NCI-H1105 treated with DMSO at 0.1 percent for 48 hours (cell line): Measurements from ENCODE around the gene SAFB.

Source experiments
- DNase-seq: peaks from one replicate; lab custom pipeline; 2025; lab: John Stamatoyannopoulos, UW

Gene SAFB

DNA sequence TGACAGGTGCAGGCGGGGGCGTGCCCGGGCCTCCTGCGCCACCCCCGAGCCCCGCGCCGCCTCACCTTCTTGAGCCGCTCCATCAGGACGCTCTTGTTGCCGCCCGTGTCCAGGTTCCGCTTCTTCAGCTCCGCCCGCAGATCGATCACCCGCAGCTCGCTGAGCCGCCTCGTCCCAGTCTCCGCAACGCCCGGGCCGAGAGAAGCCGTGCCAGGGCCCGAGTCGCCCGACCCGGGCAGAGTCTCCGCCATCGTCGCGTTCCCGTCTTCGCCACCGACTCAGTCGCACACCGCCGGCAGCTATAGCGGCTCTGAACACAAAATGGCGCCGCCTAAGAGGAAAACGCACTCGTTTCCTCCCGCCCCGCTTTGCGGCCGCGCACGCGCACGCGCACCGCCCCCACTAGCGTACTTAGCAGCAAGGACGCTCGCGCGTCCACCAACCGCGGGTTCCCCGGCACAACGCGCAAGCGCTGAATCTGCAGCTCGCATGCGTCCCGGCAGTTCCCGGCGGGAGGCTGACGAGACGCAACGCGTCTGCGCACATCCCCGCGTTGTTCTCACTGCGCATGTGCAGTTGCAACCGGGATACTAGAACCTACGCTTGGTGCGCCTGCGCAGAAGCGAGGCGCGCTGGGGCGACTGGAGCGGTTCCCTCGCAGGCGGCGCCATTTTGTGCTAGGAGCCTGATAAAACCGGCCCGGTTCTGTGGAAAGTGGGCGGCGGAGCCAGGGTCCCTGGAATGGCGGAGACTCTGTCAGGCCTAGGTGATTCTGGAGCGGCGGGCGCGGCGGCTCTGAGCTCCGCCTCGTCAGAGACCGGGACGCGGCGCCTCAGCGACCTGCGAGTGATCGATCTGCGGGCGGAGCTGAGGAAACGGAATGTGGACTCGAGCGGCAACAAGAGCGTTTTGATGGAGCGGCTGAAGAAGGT is at the start of gene SAFB, which contains the start of gene SAFB2:
Gene SAFB, plus strand, starts transcription at position 619 of the 932 bp plus-strand sequence. Its CDS starts 123 bp downstream, at position 742.
Gene SAFB2, minus strand, starts transcription at position 312 of the 932 bp plus-strand sequence. Its CDS starts 61 bp downstream, at position 251.
- peak; percentile 99 for DNase-seq

DNA sequence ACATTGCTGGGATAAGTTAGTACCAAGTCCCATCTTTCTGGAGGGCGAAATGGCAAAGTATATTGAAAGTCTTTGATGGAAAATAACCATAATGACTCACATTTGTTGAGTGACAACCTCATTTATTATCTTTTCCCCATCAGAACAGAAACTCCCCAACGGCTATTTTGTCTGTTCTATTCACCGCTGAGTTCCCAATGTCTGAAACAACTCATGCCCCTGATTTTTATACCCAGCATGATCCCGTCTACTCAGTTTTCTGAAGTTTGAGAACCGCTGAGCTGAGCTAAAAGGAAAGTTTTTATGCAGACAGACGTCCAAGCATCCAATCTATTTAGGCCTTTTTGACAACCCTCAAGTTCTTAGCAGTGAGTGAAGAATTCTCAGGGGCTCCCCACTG is 47.3 kb upstream of the SAFB start:
- DNase-seq, result no peak

DNA sequence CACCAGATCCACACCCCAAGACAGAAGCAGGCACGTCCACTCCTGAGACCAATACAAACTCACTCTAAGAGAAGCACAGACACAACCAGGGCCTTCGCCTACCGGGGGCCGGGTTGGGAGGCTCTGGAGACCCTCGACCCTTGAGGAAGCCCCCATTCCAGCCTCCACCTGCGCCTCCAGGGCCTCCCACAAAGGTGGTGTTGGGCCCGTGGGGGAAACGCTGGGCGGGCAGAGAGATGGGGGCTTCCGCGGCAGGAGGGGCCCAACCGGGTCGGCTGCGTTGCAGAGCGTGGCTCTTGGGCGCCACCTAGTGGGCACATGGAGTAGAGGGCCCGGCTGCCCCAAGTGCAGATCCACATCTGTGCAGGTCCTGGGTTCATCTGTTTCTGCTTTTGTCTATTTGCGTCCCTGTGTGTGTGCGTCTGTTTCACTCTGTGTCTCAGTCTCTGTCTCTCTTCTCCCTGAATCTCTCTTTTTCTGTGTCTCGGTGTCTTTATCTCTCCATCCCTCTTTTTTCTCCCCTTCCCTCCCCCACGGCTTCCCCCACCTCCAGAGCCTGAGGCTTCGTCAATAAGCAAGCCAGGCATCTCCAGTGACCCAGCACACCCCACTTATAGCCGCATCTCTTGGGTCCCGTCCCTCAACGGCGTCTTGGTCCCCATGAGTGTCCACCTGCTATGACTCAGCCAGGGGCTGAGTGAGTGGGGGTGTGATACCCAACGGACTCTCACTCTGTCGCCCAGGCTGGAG is 44.6 kb upstream of the SAFB start:
- peak; percentile 64 for DNase-seq

DNA sequence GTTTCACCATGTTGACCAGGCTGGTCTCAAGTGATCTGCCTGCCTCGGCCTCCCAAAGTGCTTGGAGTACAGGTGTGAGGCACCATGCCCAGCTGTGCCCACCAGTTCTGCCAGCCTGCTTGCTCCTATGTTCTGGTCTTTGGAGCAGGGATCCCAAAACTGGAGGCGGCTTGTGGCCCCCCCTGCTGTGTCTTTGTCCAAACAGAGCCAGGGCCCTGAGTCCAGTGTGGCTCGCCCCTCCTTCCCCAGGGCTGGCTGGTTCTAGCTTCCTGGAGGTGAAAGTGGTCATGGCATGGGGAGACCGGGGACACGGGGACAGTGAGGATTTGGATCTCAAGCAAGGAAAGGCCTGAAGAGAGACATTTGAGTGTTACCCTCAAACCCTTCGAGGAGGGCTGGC is 43.6 kb upstream of the SAFB start:
- no peak for DNase-seq

DNA sequence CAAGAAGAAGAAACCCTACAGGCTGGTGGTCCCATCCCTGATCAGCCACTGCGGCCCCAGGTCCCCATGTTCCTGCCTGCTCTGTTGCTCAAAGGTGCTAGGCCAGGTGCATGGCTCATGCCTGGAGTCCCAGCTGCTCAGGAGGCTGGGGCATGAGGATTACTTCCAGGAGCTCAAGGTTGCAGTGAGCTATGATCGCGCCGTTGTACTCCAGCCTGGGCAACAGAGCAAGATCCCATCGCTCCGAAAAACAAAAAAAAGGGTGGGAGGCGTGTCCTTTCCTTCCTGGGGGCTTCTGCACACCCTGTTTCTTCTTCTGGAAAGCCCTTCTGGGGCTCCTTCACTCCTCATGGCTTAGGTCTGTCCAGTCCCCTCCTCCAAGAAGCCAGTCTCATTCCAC is 43.2 kb upstream of the SAFB start:
- no peak for DNase-seq

DNA sequence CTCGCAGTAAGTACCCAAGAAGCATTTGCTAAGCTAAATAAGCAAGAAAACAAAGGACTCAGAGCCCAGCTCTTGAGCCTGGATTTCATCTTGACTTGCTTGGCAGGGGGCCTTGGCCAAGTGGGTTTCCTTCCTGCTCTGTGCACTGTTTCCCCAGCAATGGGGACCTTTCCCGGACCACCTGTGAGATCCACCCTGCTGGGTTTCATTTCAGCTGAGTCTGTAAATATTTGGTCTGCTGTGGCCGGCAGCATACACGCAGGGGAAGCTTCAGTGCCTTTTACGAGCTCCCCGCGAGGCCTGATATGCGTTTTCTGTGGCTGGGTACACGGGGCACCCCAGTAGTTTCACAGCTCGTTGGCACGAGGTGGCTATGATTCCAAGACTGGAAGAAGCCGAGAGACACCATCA is 42.7 kb upstream of the SAFB start:
- DNase-seq, result no peak

DNA sequence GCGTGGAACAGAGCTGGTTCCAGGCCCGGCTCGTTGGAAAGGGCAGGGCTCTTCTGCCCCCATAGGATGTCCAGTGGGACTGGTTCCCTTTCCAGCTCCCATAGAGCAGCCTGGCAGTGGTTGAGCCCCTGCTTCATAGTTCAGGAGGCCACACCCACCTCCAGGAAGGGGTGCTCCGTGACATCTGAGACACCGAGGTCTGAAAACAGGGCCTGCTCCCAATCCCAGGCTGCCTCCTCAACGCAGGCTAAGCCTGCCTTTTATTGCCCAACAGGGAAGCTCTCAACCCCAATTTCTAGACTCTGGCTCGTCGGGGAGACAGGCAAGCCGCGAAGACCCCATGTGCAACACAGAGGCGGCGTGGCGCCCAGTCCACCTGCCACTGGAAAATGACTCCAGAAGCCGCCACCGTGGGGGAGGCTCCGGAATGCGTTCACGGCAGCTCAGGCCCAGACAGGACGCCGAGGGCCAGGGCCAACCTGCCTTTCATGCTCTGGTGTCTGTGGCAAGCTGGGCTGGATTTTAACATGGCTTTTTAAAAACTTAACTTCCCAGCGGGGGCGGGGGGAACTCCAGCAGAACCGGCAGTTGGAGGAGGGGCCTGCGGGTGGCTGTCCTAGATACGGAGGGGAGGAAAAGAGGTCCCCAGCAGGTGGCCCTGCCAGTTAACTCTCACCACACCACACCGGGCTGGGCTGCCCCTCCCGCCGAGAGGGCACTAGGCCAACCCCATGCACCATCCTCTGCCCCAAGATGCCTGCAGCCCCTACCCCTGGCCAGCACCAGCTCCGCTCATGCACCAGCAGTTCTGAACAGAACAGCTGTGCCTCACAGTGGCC is 37.2 kb upstream of the SAFB start:
- DNase-seq, result peak; percentile 7

DNA sequence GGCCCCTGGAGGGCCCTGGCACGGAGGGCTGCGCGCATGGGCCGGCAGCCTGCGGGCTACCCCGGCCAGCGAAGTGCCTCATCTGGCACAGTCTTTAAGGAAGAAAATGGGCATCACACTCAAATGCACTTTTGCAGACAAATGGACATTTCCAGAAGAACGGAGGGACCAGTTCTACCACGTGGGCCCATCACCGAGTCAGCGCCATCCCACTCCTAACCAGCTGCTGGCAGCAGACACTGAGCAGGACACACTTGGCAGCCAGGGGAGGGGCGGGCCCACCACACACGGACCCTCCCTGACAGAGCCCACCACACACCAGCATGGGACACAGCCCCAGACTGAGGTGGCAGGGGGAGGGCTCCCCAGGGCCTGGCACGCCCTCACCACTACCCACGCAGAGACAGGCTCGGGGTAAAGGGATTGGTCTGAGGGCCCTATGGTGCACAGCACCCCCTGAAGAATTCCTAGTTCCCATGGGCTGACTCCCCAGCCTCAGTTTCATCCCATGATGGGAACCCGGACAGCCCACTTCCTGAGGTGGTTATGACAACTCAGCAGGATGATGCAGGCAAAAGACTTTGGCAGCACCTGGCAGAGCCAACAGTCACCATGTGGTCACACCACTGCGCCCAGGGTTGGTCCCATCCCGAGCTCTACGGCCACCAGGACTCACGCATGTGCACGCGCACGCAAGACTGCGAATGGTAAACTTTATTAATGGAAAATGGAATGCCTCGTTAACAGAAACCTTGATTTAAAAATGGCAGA is 36.4 kb upstream of the SAFB start:
- DNase-seq, result no peak

DNA sequence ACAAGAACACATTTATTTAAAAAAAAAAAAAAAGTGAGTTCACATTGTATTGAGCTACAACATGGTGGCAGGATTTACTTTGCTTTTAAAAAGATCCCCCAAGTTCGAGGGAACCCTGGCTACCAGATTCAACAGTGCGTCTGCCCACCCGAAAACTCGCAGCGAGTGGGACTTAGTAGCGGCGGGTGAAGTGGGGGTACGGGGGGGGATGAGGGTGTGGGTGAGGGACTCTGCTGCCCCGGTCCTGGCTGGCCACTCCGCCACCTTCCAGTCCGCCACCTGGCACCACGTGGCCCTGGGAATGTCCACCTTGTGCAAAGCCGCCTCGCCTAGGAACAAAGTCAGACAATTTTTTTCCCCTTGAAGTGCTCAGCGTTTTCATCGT is 35.8 kb upstream of the SAFB start:
- no peak for DNase-seq

DNA sequence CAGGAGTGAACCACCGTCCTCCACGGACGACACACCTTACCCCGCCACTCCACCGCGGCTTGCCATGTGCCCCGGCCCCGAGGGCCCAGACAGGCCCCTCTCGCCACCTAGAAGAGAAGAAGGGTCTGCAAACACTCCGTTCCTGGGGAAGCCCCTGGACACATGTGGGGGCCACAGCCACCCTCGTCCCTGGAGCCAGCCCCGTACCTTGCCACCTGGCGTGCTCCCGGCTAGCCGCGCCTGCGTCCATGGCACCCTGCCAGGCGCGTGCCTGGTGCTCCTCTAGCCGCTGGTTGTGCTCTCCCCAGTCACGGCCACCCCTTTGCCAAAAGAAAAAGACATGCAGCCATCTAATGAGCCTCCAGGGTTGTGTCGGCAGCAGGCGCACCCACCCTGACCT is 35.2 kb upstream of the SAFB start:
- DNase-seq, result peak; percentile 58

DNA sequence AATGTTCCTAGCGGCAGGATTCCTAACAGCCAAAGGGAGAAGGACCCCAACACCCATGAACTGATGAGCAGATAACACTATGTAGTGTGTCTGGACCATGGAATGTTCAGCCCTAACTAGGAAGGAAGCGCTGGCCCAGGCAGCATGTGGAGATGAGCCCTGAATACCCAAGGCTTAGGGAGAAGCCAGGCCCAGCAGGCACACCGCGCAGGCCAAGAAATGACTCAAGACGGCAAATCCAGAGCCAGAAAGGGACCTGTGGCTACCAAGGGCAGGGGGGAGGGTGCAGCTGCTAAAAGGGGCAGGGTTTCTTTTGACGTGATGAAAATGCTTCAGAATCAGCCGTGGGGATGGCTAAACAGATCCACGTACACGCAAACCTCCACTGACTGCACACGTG is 34.4 kb upstream of the SAFB start:
- no peak for DNase-seq

DNA sequence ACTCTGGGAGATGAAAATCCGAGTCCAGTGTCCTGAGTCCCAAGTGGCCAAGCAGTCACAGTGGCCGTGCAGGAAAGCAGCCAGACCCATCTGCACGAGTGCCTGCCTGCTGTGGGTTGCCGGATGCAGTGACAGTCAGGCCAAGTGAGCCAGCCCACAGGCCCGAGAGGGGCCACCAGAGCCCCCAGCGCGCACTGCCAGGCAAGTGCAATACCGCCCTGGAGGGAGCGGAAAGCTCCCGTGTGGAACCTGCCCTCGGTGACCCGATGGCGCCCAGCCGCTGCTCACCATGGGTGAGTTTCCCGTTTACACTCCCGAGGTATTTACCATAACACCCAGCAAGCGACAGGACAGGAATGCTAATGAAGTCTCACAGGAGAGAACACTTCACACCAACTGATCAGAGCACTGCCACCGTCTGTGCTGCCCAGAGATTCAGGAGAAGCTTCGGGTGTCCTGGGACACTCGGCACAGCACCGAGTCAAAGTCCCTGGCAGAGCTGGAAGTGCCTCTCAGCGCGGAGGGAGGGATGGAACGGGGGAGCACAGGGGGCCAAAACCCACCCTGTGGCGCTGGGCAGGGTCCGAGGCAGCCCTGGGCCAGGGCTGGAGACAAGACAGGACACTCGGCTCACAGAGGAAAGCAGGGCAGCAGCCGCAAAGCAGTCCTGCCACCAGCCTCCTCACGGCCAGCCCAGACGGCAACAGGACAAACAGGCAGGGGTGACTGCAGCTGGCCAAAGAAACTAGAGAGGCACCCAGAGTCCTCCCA is 33.8 kb upstream of the SAFB start:
- DNase-seq, result no peak

DNA sequence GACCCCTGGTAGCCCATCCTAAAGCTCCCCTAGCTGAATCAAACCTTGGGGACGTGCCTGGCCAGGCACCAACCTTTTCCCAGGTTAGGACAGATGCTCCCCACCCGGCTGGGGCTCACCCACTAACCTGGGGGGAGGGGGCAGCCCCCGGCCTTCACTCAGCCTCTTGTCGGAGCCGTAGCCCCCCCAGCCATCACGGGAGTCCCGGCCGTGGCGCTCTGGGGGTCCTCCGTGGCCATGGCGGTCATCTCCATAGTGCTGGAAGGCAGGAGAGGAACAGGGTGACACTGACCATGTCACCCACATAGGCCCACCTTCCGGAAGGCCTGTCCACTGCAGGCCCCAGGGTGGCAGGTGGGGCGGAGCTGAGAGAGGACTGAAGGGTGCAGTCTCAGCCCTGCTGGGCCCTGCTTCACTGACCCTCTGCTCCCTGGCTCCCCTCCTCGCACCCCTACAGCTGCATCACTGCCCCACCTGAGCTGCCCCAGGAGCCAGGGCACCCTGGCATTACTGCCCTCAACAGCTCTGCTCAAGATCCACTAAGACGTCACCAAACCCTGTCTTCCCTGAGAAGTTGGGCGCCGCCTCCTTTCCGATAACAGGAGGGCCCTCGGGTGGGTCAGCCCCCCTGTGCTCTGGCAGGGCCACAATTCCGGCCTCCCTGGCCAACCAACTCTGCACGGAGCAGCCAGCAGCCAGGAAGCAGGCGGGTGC is 32.6 kb upstream of the SAFB start:
- DNase-seq, result no peak

DNA sequence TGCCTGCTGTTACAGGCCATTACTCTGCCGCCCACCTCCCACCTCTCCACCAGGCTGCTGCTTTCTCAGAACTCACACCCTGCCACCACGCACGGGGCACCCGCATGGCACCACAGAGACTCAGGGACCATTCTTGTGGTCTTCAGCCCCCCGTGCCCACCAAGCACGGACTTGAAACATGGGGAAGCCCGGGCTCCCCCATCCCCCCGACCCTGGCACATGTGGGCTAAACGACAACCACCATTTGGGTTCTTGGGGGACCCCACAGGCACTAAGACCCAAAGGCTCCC is 32.1 kb upstream of the SAFB start:
- no peak for DNase-seq

DNA sequence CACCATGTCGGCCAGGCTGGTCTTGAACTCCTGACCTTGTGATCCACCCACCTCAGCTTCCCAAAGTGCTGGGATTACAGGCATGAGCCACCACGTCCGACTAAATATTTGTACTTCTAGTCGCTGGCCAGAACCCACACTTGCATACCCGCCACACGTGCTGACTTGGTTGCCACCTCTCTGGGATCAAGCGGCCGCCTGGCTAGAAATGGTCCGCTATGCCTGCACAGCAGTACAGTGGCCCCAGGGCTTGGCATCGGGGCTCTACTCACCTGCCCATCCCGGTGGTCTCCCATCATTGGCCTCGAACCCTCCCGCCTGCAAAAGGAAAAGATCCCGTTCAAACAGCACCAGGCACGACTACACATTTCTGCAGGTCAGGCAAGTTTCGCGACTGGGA is 31.4 kb upstream of the SAFB start:
- no peak for DNase-seq

DNA sequence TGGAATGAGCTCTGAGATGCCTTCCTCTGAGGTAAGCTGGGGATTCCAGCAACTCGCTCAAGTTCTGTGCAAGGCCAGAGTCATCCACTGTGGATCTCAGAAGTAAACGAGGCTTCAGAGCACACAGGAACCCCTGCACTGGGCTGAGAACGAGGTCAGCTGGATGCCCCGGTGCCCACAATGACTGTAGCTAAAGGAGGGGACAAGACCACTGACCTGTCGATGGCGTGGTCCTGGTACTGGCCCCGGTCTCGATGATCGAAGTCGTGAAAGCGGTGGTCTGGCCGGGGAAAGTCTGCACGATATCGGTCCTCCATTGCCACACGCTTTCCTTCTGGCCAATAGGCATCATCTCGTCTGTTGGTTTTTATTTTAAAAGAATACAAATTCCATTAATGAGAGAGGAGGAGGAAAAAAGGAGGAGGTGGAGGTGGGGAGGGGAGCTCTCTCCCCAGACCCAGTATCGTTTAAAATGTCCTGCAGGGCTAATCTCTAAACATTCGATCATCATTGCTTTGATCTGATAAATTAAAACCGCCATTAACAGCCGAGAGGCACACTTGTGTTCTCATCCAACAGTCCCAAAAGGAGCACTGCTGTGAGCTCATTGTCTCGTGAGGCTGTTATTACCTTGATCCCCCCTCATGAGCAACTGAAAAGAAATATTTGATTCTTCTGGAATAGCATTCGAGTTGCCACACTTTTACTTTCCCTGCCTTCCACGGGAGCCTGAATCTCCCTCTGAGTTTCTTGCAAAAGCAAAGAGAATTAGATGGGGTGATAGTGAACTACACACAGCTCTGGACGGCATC is 30.1 kb upstream of the SAFB start:
- no peak for DNase-seq

DNA sequence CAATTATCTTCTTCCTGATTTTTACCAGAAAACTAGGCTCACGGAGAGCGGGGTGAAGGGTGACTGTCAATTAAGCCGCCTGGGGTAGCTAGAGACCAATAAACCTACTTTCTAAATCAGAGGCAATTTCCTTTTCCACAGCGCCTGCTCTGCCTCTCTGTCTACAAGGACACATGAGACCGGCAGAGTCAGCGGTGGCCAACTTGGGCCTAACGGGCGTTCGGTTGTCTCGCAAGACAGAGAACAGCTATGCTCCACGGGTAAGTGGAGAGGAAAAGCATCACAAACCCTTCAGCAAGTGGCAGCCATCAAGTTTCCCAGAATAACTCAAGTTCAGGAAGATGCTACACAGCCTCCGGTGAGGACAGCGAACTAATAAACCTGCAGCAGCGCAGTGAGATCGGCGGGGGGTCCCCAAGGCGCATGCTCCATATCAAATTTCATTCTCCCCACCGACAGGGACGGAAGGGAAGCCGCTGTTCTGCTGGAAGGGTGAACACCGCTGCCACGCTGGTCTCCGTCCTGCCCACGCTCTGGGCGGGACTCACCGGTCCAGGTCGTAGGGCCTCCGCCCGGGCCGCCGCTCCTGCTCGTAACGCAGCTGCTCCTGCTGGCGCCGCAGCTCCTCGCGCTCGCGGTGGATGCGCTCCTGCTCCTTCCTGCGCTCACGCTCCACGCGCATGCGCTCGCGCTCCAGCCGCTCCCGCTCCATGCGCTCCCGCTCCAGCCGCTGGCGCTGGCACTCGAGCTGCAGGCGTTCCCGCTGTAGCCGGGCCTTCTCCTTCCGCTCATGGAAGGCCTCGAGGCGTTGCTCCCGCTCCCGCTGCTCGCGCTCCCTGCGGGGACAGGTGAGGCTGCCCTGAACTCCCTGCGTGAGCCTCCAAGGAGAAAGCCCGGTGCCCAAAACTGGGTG is 29.3 kb upstream of the SAFB start:
- no peak for DNase-seq

DNA sequence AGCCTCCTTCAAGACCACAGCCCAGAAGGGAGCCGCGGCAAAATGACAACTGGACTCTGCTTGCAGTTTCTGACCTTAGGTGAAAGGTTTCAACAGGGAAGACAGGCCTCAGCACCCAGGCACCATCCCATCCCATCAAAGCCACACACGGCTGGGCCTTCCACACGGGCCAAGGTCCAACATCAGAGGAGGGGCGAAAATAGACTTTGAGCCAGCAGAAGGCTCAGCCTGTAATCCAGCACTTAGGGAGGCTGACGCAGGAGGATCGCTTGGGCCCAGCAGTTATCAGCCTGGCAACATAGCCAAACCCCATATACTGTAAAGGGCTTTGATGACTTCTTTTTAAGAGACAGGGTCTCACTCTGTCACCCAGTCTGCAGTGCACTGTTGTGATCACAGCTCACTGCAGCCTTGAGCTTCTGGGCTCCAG is 28.3 kb upstream of the SAFB start:
- no peak for DNase-seq
